PFSK-1 (cell line): ENCODE measurements around the gene ARL9.

ENCODE experiments used
- FOXP2 ChIP-seq: optimal IDR thresholded peaks from 2 replicates; pipeline ENCODE3; 2011; ENCODE audit warnings: borderline replicate concordance, control low read depth, inconsistent platforms; ENCODE audit not compliant: insufficient read depth; ENCODE audit errors: extremely low read length, extremely low read depth
- POLR2AphosphoS5 ChIP-seq: IDR thresholded peaks from 2 replicates; pipeline ENCODE4 v1.6.1; 2012; ENCODE audit warnings: low read depth, mild to moderate bottlenecking, control low read depth, low read length, moderate library complexity
- SIN3A ChIP-seq: IDR thresholded peaks from 2 replicates; pipeline ENCODE4 v1.6.1; 2012; ENCODE audit warnings: mild to moderate bottlenecking, low read length, moderate library complexity, borderline replicate concordance; ENCODE audit not compliant: insufficient read depth
- TAF1 ChIP-seq: IDR thresholded peaks from 2 replicates; pipeline ENCODE4 v1.6.1; 2012; ENCODE audit warnings: low read length, control low read depth, borderline replicate concordance; ENCODE audit not compliant: insufficient read depth
- TF ChIP-seq, protein P1 (sequence below), 2 experiments: IDR thresholded peaks; 2 replicates each; pipeline versions ENCODE4 v1.6.1 to v1.8.0; 2011 to 2012; ENCODE audit warnings: low read depth in 2 of 2, low read length in 2 of 2, control low read depth in 1 of 2, inconsistent platforms in 1 of 2, mild to moderate bottlenecking in 1 of 2, moderate library complexity in 1 of 2; ENCODE audit not compliant: insufficient read depth in 1 of 2

DNA sequence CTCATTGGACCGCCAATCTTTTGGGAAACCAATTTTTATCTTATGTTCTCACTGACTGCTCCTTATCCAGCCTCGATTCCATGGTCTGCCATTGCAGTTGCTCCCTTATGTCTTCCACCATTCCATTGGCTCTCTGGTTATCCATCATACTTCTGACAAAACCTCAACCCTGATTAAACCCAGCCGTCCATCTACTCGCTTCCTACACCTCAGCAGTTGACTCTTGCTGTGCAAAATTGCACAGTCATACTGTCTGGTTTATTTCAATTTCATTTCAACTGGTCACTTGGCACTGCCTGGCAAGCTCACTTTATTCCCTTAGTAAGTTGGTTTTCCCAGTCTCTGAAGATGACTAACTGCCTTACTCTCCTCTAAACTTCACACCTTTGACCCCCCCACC, 26.2 kb downstream of the ARL9 start:
- TF ChIP-seq TAF1 (no peak), SIN3A (no peak), POLR2AphosphoS5 (no peak), FOXP2 (no peak)
- TF ChIP-seq, protein P1, sequence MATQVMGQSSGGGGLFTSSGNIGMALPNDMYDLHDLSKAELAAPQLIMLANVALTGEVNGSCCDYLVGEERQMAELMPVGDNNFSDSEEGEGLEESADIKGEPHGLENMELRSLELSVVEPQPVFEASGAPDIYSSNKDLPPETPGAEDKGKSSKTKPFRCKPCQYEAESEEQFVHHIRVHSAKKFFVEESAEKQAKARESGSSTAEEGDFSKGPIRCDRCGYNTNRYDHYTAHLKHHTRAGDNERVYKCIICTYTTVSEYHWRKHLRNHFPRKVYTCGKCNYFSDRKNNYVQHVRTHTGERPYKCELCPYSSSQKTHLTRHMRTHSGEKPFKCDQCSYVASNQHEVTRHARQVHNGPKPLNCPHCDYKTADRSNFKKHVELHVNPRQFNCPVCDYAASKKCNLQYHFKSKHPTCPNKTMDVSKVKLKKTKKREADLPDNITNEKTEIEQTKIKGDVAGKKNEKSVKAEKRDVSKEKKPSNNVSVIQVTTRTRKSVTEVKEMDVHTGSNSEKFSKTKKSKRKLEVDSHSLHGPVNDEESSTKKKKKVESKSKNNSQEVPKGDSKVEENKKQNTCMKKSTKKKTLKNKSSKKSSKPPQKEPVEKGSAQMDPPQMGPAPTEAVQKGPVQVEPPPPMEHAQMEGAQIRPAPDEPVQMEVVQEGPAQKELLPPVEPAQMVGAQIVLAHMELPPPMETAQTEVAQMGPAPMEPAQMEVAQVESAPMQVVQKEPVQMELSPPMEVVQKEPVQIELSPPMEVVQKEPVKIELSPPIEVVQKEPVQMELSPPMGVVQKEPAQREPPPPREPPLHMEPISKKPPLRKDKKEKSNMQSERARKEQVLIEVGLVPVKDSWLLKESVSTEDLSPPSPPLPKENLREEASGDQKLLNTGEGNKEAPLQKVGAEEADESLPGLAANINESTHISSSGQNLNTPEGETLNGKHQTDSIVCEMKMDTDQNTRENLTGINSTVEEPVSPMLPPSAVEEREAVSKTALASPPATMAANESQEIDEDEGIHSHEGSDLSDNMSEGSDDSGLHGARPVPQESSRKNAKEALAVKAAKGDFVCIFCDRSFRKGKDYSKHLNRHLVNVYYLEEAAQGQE (IDR thresholded peaks at IDR 0.05; ENCODE audit: insufficient read depth in 1 of 2, low read depth in 2 of 2, low read length in 2 of 2): no peak
